Hepatocyte (in vitro differentiated cells): ENCODE data around the gene NUP214.

Experiments used
- EZH2 ChIP-seq: fragments of 200-600 bp; sonication (generic); IDR thresholded peaks from 2 replicates; pipeline ENCODE4 v1.6.1; 2016; ENCODE audit warnings: antibody characterized with exemption, mild to moderate bottlenecking, borderline replicate concordance
- TF ChIP-seq, protein P1 (sequence below): fragments of 200-600 bp; sonication (generic); IDR thresholded peaks from 2 replicates; pipeline ENCODE4 v1.5.1; 2016; ENCODE audit warnings: antibody characterized with exemption, mild to moderate bottlenecking; ENCODE audit not compliant: poor library complexity

DNA sequence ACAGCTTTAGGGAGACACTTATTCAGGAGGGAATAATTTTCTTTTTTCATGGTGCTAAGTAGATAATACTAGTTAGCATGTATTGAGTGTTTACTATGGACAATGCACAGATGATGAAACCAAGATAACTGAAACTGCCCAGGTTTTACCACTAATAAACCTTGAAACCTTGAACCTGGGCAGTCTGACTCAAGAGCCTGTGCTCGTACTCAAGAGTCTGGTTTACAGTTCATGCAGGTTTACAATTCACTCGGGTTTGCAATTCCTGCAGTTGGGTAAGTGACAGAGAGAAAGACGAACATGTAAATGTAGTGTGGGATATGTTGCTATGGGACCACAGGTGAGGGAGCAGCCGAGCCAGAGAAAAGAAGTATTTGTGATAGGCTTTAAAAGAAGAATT lies 28.2 kb downstream of the NUP214 start:
- TF ChIP-seq, protein P1, sequence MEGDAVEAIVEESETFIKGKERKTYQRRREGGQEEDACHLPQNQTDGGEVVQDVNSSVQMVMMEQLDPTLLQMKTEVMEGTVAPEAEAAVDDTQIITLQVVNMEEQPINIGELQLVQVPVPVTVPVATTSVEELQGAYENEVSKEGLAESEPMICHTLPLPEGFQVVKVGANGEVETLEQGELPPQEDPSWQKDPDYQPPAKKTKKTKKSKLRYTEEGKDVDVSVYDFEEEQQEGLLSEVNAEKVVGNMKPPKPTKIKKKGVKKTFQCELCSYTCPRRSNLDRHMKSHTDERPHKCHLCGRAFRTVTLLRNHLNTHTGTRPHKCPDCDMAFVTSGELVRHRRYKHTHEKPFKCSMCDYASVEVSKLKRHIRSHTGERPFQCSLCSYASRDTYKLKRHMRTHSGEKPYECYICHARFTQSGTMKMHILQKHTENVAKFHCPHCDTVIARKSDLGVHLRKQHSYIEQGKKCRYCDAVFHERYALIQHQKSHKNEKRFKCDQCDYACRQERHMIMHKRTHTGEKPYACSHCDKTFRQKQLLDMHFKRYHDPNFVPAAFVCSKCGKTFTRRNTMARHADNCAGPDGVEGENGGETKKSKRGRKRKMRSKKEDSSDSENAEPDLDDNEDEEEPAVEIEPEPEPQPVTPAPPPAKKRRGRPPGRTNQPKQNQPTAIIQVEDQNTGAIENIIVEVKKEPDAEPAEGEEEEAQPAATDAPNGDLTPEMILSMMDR, result no peak
- no peak for TF ChIP-seq EZH2
